Lower lobe of right lung (tissue), 2 donors: ENCODE data around the gene SLC9A9. TPM values are rescaled to one million over a fixed set of nuclear protein-coding genes. Genes with fewer than 3 reads are reported as not detected.
"Not testable (repeated sequence)": the region's sequence is repeated elsewhere in the genome, so short reads cannot be mapped to it uniquely, and the experiment has no call there.

ENCODE experiments used
- ATAC-seq, 2 donors: fragments of 200-7000 bp; cut with Tn5 transposase; one replicate each; pipeline ENCODE4 v1.9.1; 2020 to 2022; ENCODE audit warnings: mild to moderate bottlenecking in 2 of 2, moderate library complexity in 2 of 2
- DNase-seq: peaks from one replicate; pipeline ENCODE4 v3.0.0-alpha.2; 2020
- H3K27ac ChIP-seq: fragments of 200-600 bp; one replicate; pipeline ENCODE4 v1.8.0; 2022
- H3K27me3 ChIP-seq: fragments of 200-600 bp; one replicate; pipeline ENCODE4 v1.8.0; 2022; ENCODE audit warnings: low read depth
- H3K36me3 ChIP-seq: fragments of 200-600 bp; one replicate; pipeline ENCODE4 v1.8.0; 2022; ENCODE audit warnings: mild to moderate bottlenecking
- H3K4me1 ChIP-seq: fragments of 200-600 bp; one replicate; pipeline ENCODE4 v1.8.0; 2022
- H3K4me3 ChIP-seq: fragments of 200-600 bp; one replicate; pipeline ENCODE4 v1.8.0; 2022; ENCODE audit warnings: mild to moderate bottlenecking
- H3K9me3 ChIP-seq: fragments of 200-600 bp; one replicate; pipeline ENCODE4 v1.8.0; 2022
- CTCF ChIP-seq: fragments of 200-600 bp; IDR thresholded peaks from one replicate; pipeline ENCODE4 v1.8.0; 2022; ENCODE audit warnings: antibody characterized with exemption, mild to moderate bottlenecking
- intact Hi-C: fragments of 100-400 bp; cut with DNase I; formaldehyde crosslinking; loops from one replicate; pipeline ENCODE4 v1.11.0; 2022
- total RNA-seq: library from RNA; stranded (reverse); fragmentation: NEBNext Ultra II Directional; extraction: Animal tissue kit (Norgen Biotek cat#: 25700); gene quantifications from one replicate; pipeline ENCODE4 v1.2.1, GENCODE V29; 2021
- donor health status: DM: no; HTN: yes; CAD: no; lungs with severe emphysema.

The SLC9A9 gene
- total RNA-seq, 1 donor from 2014 or later: 15.6 TPM

- no peak for TF ChIP-seq CTCF
- no peaks in the 10 kb centered on the region for H3K9me3 ChIP-seq
- H3K27me3 ChIP-seq: no peaks in the 10 kb centered on the region
- H3K4me3 ChIP-seq: no peak overlapping the region
- intact Hi-C loops: no loop called here
- no peaks in the 10 kb centered on the region for H3K36me3 ChIP-seq
- DNase-seq (no peak), ATAC-seq (no peak)
- no peak overlapping the region for H3K27ac ChIP-seq
- peaks cover 6% of the 10 kb centered on the region for H3K4me1 ChIP-seq
These were observed 27.3 kb upstream of the SLC9A9 start for GRCh38 chr3:143875546-143875945.

GRCh38 chr3:143873553-143873952, 25.3 kb upstream of the SLC9A9 start:
- ATAC-seq, H3K9me3 ChIP-seq, H3K4me3 ChIP-seq, DNase-seq, H3K27ac ChIP-seq, H3K4me1 ChIP-seq, H3K36me3 ChIP-seq, H3K27me3 ChIP-seq, intact Hi-C loops: not testable (repeated sequence)

GRCh38 chr3:143865302-143865701, 17.0 kb upstream of the SLC9A9 start:
- Histone ChIP-seq H3K36me3 (no peaks in the 10 kb centered on the region), H3K4me3 (no peak overlapping the region), H3K27me3 (no peaks in the 10 kb centered on the region), H3K27ac (no peak overlapping the region), H3K9me3 (no peaks in the 10 kb centered on the region), H3K4me1 (no peaks in the 10 kb centered on the region)
- ATAC-seq (no peak), DNase-seq (no peak)
- no peak for TF ChIP-seq CTCF
- intact Hi-C loops: no loop called here

- intact Hi-C loops: no loop called here
- no peaks in the 10 kb centered on the region for H3K27me3 ChIP-seq
- H3K9me3 ChIP-seq: no peaks in the 10 kb centered on the region
- ATAC-seq (no peak), DNase-seq (no peak)
- H3K4me1 ChIP-seq: no peaks in the 10 kb centered on the region
- no peaks in the 10 kb centered on the region for H3K36me3 ChIP-seq
- no peak overlapping the region for H3K27ac ChIP-seq
- TF ChIP-seq CTCF: no peak
- no peak overlapping the region for H3K4me3 ChIP-seq
These were observed 11.4 kb upstream of the SLC9A9 start for GRCh38 chr3:143859465-143860203.

- H3K9me3 ChIP-seq: no peaks in the 10 kb centered on the region
- H3K4me3 ChIP-seq: no peak overlapping the region
- H3K27me3 ChIP-seq: no peaks in the 10 kb centered on the region
- intact Hi-C loops: no loop called here
- DNase-seq: no peak
- H3K4me1 ChIP-seq: no peaks in the 10 kb centered on the region
- ATAC-seq: no peak
- no peak overlapping the region for H3K27ac ChIP-seq
- no peak for TF ChIP-seq CTCF
- H3K36me3 ChIP-seq: no peaks in the 10 kb centered on the region
These were observed 8.1 kb upstream of the SLC9A9 start for GRCh38 chr3:143856252-143856970.

GRCh38 chr3:143855183-143855582, 6.9 kb upstream of the SLC9A9 start:
- no peak for TF ChIP-seq CTCF
- H3K9me3 ChIP-seq: no peaks in the 10 kb centered on the region
- intact Hi-C loops: no loop called here
- H3K27ac ChIP-seq: no peak overlapping the region
- ATAC-seq (no peak), DNase-seq (no peak)
- no peaks in the 10 kb centered on the region for H3K36me3 ChIP-seq
- H3K4me1 ChIP-seq: no peaks in the 10 kb centered on the region
- no peaks in the 10 kb centered on the region for H3K27me3 ChIP-seq
- no peak overlapping the region for H3K4me3 ChIP-seq
